H1 (cell line): ENCODE measurements around the gene HIBCH. TPM values are rescaled to one million over a fixed set of nuclear protein-coding genes. Genes with fewer than 3 reads are reported as not detected.

Experiments used
- CTCF ChIA-PET: fragments of 300-600 bp; sonication (Branson Sonifier 250); formaldehyde crosslinking; loops from one replicate; lab custom pipeline; 2021; ENCODE audit not compliant: partially characterized antibody; lab: Charles Lee
- POLR2A ChIA-PET: fragments of 300-600 bp; sonication (Branson Sonifier 250); formaldehyde crosslinking; loops from one replicate; lab custom pipeline; 2021; ENCODE audit warnings: inconsistent platforms; ENCODE audit not compliant: partially characterized antibody; lab: Charles Lee
- DNase-seq, 2 experiments: peaks; one replicate each; pipeline versions ENCODE4 v3.0.0 to v3.0.0-alpha.2; 2010 to 2022; ENCODE audit warnings: low spot score in 2 of 2, low read depth in 1 of 2, mixed read lengths in 1 of 2
- FAIRE-seq: peaks from 2 replicates; lab custom pipeline; 2011; peaks lifted over from hg19 to GRCh38; lab: Jason Lieb, UNC
- H2AFZ ChIP-seq: 2 replicates; pipeline ENCODE4 v1.8.1; 2012; ENCODE audit warnings: low read length, inconsistent platforms
- H2AK5ac ChIP-seq: 2 replicates; pipeline ENCODE4 v1.6.1; 2013; ENCODE audit warnings: low read depth, low read length
- H2BK120ac ChIP-seq: replicated peaks from 2 replicates; pipeline ENCODE3; 2013; ENCODE audit warnings: low read depth, low read length, inconsistent platforms
- H2BK12ac ChIP-seq: 2 replicates; pipeline ENCODE4 v1.6.1; 2013; ENCODE audit warnings: low read depth, low read length
- H2BK15ac ChIP-seq: 2 replicates; pipeline ENCODE4 v1.6.1; 2013; ENCODE audit warnings: low read length
- H2BK20ac ChIP-seq: 2 replicates; pipeline ENCODE4 v1.6.1; 2013; ENCODE audit warnings: low read length
- H2BK5ac ChIP-seq: 2 replicates; pipeline ENCODE4 v1.6.1; 2013; ENCODE audit warnings: low read depth, low read length
- H3K14ac ChIP-seq: 2 replicates; pipeline ENCODE4 v1.6.1; 2013; ENCODE audit warnings: inconsistent platforms; ENCODE audit not compliant: insufficient read length
- H3K18ac ChIP-seq: 2 replicates; pipeline ENCODE4 v1.6.1; 2013; ENCODE audit warnings: low read length; ENCODE audit errors: extremely low read depth
- H3K23ac ChIP-seq: 2 replicates; pipeline ENCODE4 v1.6.1; 2013; ENCODE audit warnings: inconsistent platforms; ENCODE audit not compliant: insufficient read length
- H3K23me2 ChIP-seq: 2 replicates; pipeline ENCODE4 v1.6.1; 2013; ENCODE audit warnings: low read depth, low read length
- H3K27ac ChIP-seq: 2 replicates; pipeline ENCODE4 v1.6.1; 2011; ENCODE audit warnings: low read depth, low read length, inconsistent platforms
- H3K27me3 ChIP-seq, 4 experiments: replicated peaks in 1 of 4; 1 replicate in 1 of 4; 2 replicates in 3 of 4; pipeline versions ENCODE4 v1.6.1 to v1.8.1; 2011 to 2013; ENCODE audit warnings: low read length in 3 of 4, mild to moderate bottlenecking in 3 of 4, inconsistent platforms in 2 of 4, mixed read lengths in 2 of 4, moderate library complexity in 1 of 4; ENCODE audit not compliant: control insufficient read depth in 3 of 4, insufficient read depth in 3 of 4; ENCODE audit errors: extremely low read depth in 1 of 4
- H3K36me3 ChIP-seq, 4 experiments: 2 replicates each; pipeline versions ENCODE4 v1.6.1 to v1.8.1; 2011 to 2013; ENCODE audit warnings: mild to moderate bottlenecking in 4 of 4, low read length in 3 of 4, moderate library complexity in 2 of 4, control low read depth in 1 of 4, inconsistent platforms in 1 of 4; ENCODE audit not compliant: insufficient read depth in 4 of 4, control insufficient read depth in 2 of 4
- H3K4ac ChIP-seq: replicated peaks from 2 replicates; pipeline ENCODE3; 2013; ENCODE audit warnings: low read length, low read depth, mixed read lengths, inconsistent platforms; ENCODE audit not compliant: insufficient read length
- H3K4me1 ChIP-seq, 4 experiments: replicated peaks in 1 of 4; 1 replicate in 1 of 4; 2 replicates in 3 of 4; pipeline versions ENCODE4 v1.6.1 to v1.8.1; 2011 to 2013; ENCODE audit warnings: low read length in 3 of 4, inconsistent platforms in 2 of 4, mixed read lengths in 1 of 4; ENCODE audit not compliant: insufficient read depth in 4 of 4, control insufficient read depth in 3 of 4
- H3K4me2 ChIP-seq, 2 experiments: 2 replicates each; pipeline versions ENCODE4 v1.6.1 to v1.8.1; 2011 to 2013; ENCODE audit warnings: low read depth in 2 of 2, low read length in 2 of 2, control low read depth in 1 of 2, inconsistent platforms in 1 of 2, mild to moderate bottlenecking in 1 of 2; ENCODE audit not compliant: insufficient read depth in 1 of 2
- H3K4me3 ChIP-seq, 4 experiments: fragments of 200-600, 300-600 bp in 1 of 4; sonication (generic), shearing (Covaris generic), sonication (Bioruptor Twin) in 1 of 4; 2 replicates each; pipeline versions ENCODE4 v1.5.1 to v1.8.1; 2011 to 2016; ENCODE audit warnings: low read length in 4 of 4, low read depth in 3 of 4, control low read depth in 2 of 4, inconsistent platforms in 2 of 4, mild to moderate bottlenecking in 2 of 4, mixed read lengths in 1 of 4, moderate library complexity in 1 of 4; ENCODE audit not compliant: insufficient read depth in 2 of 4; ENCODE audit errors: extremely low read depth in 1 of 4
- H3K56ac ChIP-seq: replicated peaks from 2 replicates; pipeline ENCODE3; 2013; ENCODE audit warnings: low read depth, mild to moderate bottlenecking, mixed read lengths, low read length, inconsistent platforms; ENCODE audit not compliant: insufficient read length
- H3K79me1 ChIP-seq: 2 replicates; pipeline ENCODE4 v1.6.1; 2013; ENCODE audit warnings: low read depth, low read length, control low read depth
- H3K79me2 ChIP-seq, 2 experiments: 2 replicates each; pipeline versions ENCODE4 v1.6.1 to v1.8.1; 2012 to 2013; ENCODE audit warnings: low read length in 2 of 2, mild to moderate bottlenecking in 2 of 2, inconsistent platforms in 1 of 2; ENCODE audit not compliant: insufficient read depth in 2 of 2, control insufficient read depth in 1 of 2
- H3K9ac ChIP-seq, 4 experiments: replicated peaks in 1 of 4; 1 replicate in 1 of 4; 2 replicates in 3 of 4; pipeline versions ENCODE4 v1.6.1 to v1.8.1; 2011 to 2013; ENCODE audit warnings: low read depth in 3 of 4, low read length in 3 of 4, control low read depth in 2 of 4, mild to moderate bottlenecking in 2 of 4, moderate library complexity in 2 of 4, inconsistent platforms in 1 of 4; ENCODE audit errors: extremely low read depth in 1 of 4
- H3K9me3 ChIP-seq, 2 experiments: 2 replicates each; pipeline versions ENCODE4 v1.6.1 to v1.8.1; 2012 to 2013; ENCODE audit warnings: mild to moderate bottlenecking in 2 of 2, moderate library complexity in 2 of 2, control low read depth in 1 of 2, inconsistent platforms in 1 of 2, low read depth in 1 of 2, low read length in 1 of 2, mixed read lengths in 1 of 2; ENCODE audit not compliant: insufficient read depth in 2 of 2
- H4K20me1 ChIP-seq, 2 experiments: replicated peaks in 1 of 2; 2 replicates each; pipeline versions ENCODE3 to v1.8.1; 2011 to 2013; ENCODE audit warnings: inconsistent platforms in 2 of 2, low read length in 2 of 2, mild to moderate bottlenecking in 1 of 2; ENCODE audit not compliant: insufficient read depth in 2 of 2, control insufficient read depth in 1 of 2
- H4K5ac ChIP-seq: 2 replicates; pipeline ENCODE4 v1.6.1; 2013; ENCODE audit warnings: low read length, low read depth, mixed read lengths, inconsistent platforms; ENCODE audit not compliant: insufficient read length
- H4K8ac ChIP-seq: 2 replicates; pipeline ENCODE4 v1.8.0; 2013; ENCODE audit warnings: mild to moderate bottlenecking, moderate library complexity, low read length, inconsistent platforms; ENCODE audit not compliant: insufficient read depth; ENCODE audit errors: extremely low read depth
- H4K91ac ChIP-seq: replicated peaks from 2 replicates; pipeline ENCODE3; 2013; ENCODE audit warnings: low read length, mixed read lengths, inconsistent platforms; ENCODE audit not compliant: insufficient read length
- RAD21 ChIP-seq, 2 experiments: IDR thresholded peaks in 1 of 2; conservative IDR thresholded peaks in 1 of 2; 2 replicates each; pipeline ENCODE4 v1.6.1; 2011; ENCODE audit warnings: low read depth in 2 of 2, low read length in 2 of 2, improper control_type of control experiment in 1 of 2, inconsistent platforms in 1 of 2, mild to moderate bottlenecking in 1 of 2, moderate library complexity in 1 of 2
- RNF2 ChIP-seq: fragments of 200-900, 300-1000 bp; sonication (generic); IDR thresholded peaks from 2 replicates; pipeline ENCODE4 v1.7.1; 2016; ENCODE audit warnings: borderline replicate concordance, low read depth, mild to moderate bottlenecking, antibody characterized with exemption, low read length; ENCODE audit not compliant: poor library complexity, severe bottlenecking; ENCODE audit errors: missing control alignments
- WGBS, 2 experiments: shearing (Covaris generic) in 1 of 2; methylation state at CpG; one replicate each; pipeline versions ENCODE4 v1.1.6 to v1.1.7; 2013 to 2015; ENCODE audit warnings: low lambda C conversion rate in 2 of 2, mixed read lengths in 2 of 2, inconsistent platforms in 1 of 2, low coverage in 1 of 2, missing lambda C conversion rate in 1 of 2; ENCODE audit not compliant: insufficient replicate concordance in 2 of 2, insufficient coverage in 1 of 2, insufficient read length in 1 of 2; ENCODE audit errors: extremely low coverage in 1 of 2, missing lambda C conversion rate in 1 of 2; 5-methylcytosine and 5-hydroxymethylcytosine counted together
- polyA plus RNA-seq, 7 experiments: library from polyadenylated mRNA; depleted of rRNA in 3 of 7; stranded (reverse) in 5 of 7; unstranded in 2 of 7; fragments of >200 nt in 5 of 7; fragments of 200-250 nt in 2 of 7; gene quantifications; 1 replicate in 5 of 7; 2 replicates in 1 of 7; 4 replicates in 1 of 7; pipeline versions ENCODE4 v1.2.1 to v1.2.3, GENCODE V29; 2011 to 2013; ENCODE audit warnings: missing spikeins in 2 of 7, mixed read lengths in 2 of 7
- total RNA-seq: library from RNA; stranded (reverse); fragmentation: NEBNext Ultra II Directional; extraction: Animal tissue kit (Norgen Biotek cat#: 25700); gene quantifications from 2 replicates; pipeline ENCODE4 v1.2.1, GENCODE V29; 2021

The HIBCH gene
- total and polyA plus RNA-seq, 2 of the 8 experiments (the other 6 are each of a cell fraction or from before 2014, with no cell fraction given), result 7.5 to 31.8 TPM

GRCh38 chr2:190179754-190180312 lies 139.8 kb downstream of the HIBCH start:
- Histone ChIP-seq H3K56ac (no peak overlapping the region), H3K4me1 (peaks cover 0 to 2% (median 0%) of the 10 kb centered on the region in 4 experiments; a peak in 1 of 7 replicates), H3K4me3 (peak overlapping the region; percentile 37 to 80 (median 62)), H3K27ac (no peak overlapping the region), H3K23me2 (no peaks in the 10 kb centered on the region; the same call in 1 of the 2 replicates), H2BK120ac (no peak overlapping the region), H3K27me3 (peaks cover 0 to 8% (median 4%) of the 10 kb centered on the region in 4 experiments; a peak in 4 of 7 replicates), H3K9me3 (no peaks in the 10 kb centered on the region), H3K4me2 (peak overlapping the region; percentile 60 to 69; a peak in 3 of 4 replicates), H4K20me1 (peaks cover 0 to 2% of the 10 kb centered on the region in 2 experiments), H2BK20ac (no peak overlapping the region), H3K23ac (no peak overlapping the region), H4K5ac (no peak overlapping the region), H2AFZ (peak overlapping the region; percentile 27; the same call in 1 of the 2 replicates), H2BK15ac (no peak overlapping the region), H2BK12ac (no peak overlapping the region), H4K8ac (0 out of 2 replicates have a peak overlapping the region, but pooled peaks have one; percentile 28), H3K14ac (no peak overlapping the region), H3K9ac (no peak overlapping the region), H3K4ac (no peak overlapping the region), H2BK5ac (no peak overlapping the region), H2AK5ac (no peak overlapping the region), H3K36me3 (no peaks in the 10 kb centered on the region), H4K91ac (no peak overlapping the region), H3K79me2 (no peaks in the 10 kb centered on the region), H3K79me1 (no peaks in the 10 kb centered on the region), H3K18ac (no peak overlapping the region)
- CTCF ChIA-PET, result interaction anchor here (0.5 to 3.4 kb wide), 21 partner anchors 9 to 1537 kb away, joined by 3 to 16 read pairs (median 4); no protein-coding TSS in a partner anchor
- POLR2A ChIA-PET, result interaction anchor here (0.6 to 1.9 kb wide), 3 partner anchors 15 to 417 kb away, joined by 3 to 4 read pairs (median 3); partner anchors contain the start of gene OSGEPL1
- peak in 1 of 2 experiments; percentile 63; a peak in 1 of 4 replicates for TF ChIP-seq RAD21 (IDR thresholded peaks at IDR 0.05 in 1 of 2, conservative IDR thresholded peaks at IDR 0.05 in 1 of 2; ENCODE audit: low read depth in 2 of 2, low read length in 2 of 2)
- no peak for TF ChIP-seq RNF2
- 43% methylated on average over 13 of the region's 13 CpGs; no CpG with 5 or more reads in 1 of the 2 experiments for WGBS, 2 experiments
- DNase-seq (no peak), FAIRE-seq (no peak)
